DOHH2 (cell line): ENCODE data around the gene AKR1B1.

Experiments
- H3F3A ChIP-seq: fragments of 200-600 bp; sonication (generic), shearing (Covaris generic); 2 replicates; pipeline ENCODE4 v1.6.0; 2016; ENCODE audit warnings: antibody characterized with exemption, mild to moderate bottlenecking; ENCODE audit not compliant: control insufficient read depth, insufficient read depth
- H3K27ac ChIP-seq: fragments of 200-600 bp; sonication (generic); 2 replicates; pipeline ENCODE4 v1.5.1; 2014; ENCODE audit warnings: low read depth, mild to moderate bottlenecking, low read length, moderate library complexity
- H3K27me3 ChIP-seq: fragments of 200-600 bp; sonication (generic); 2 replicates; pipeline ENCODE4 v1.6.1; 2014; ENCODE audit warnings: mild to moderate bottlenecking, low read length, mixed read lengths; ENCODE audit not compliant: control insufficient read depth
- H3K36me3 ChIP-seq: fragments of 200-600 bp; sonication (generic); 2 replicates; pipeline ENCODE4 v1.6.1; 2014; ENCODE audit warnings: mild to moderate bottlenecking, low read length, moderate library complexity, mixed read lengths; ENCODE audit not compliant: control insufficient read depth
- H3K4me1 ChIP-seq: fragments of 200-600 bp; sonication (generic); 2 replicates; pipeline ENCODE4 v1.6.1; 2014; ENCODE audit warnings: mild to moderate bottlenecking, low read length, mixed read lengths; ENCODE audit not compliant: control insufficient read depth
- H3K4me2 ChIP-seq: fragments of 200-600 bp; sonication (generic); 2 replicates; pipeline ENCODE4 v1.6.0; 2014; ENCODE audit warnings: mild to moderate bottlenecking, low read length, moderate library complexity
- H3K4me3 ChIP-seq: fragments of 200-600 bp; sonication (generic); 2 replicates; pipeline ENCODE4 v1.5.1; 2014; ENCODE audit warnings: mild to moderate bottlenecking, low read length, mixed read lengths
- H3K79me2 ChIP-seq: fragments of 200-600 bp; sonication (generic); 2 replicates; pipeline ENCODE4 v1.6.1; 2014; ENCODE audit warnings: mild to moderate bottlenecking, low read length, mixed read lengths; ENCODE audit not compliant: control insufficient read depth
- H3K9me2 ChIP-seq: fragments of 200-600 bp; sonication (generic); replicated peaks from 2 replicates; pipeline ENCODE4 v1.6.1; 2014; ENCODE audit warnings: mild to moderate bottlenecking, low read length, mixed read lengths; ENCODE audit not compliant: control insufficient read depth
- H3K9me3 ChIP-seq: fragments of 200-600 bp; sonication (generic); 2 replicates; pipeline ENCODE4 v1.6.1; 2014; ENCODE audit warnings: antibody characterized with exemption, low read length, mixed read lengths; ENCODE audit not compliant: control insufficient read depth, insufficient read depth
- H4K20me1 ChIP-seq: fragments of 200-600 bp; sonication (generic); 2 replicates; pipeline ENCODE4 v1.6.0; 2014; ENCODE audit warnings: low read depth, mild to moderate bottlenecking, antibody characterized with exemption, low read length, moderate library complexity; ENCODE audit not compliant: control insufficient read depth, insufficient read depth
- CTCF ChIP-seq: fragments of 200-600 bp; sonication (generic); IDR thresholded peaks from one replicate; pipeline ENCODE4 v1.5.1; 2014; ENCODE audit warnings: antibody characterized with exemption, mild to moderate bottlenecking, low read depth, low read length; ENCODE audit not compliant: poor library complexity, severe bottlenecking
- EZH2phosphoT487 ChIP-seq: fragments of 200-600 bp; sonication (generic); IDR thresholded peaks from 2 replicates; pipeline ENCODE4 v1.6.1; 2017; ENCODE audit warnings: borderline replicate concordance, mild to moderate bottlenecking, antibody characterized with exemption, low read length, moderate library complexity, mixed read lengths

The AKR1B1 gene

GRCh38 chr7:134428942-134429341 is 30.0 kb downstream of the AKR1B1 start:
- Histone ChIP-seq H3K36me3 (no peaks in the 10 kb centered on the region), H3K4me3 (no peak overlapping the region), H3K4me1 (peaks cover 23% of the 10 kb centered on the region), H3K79me2 (no peaks in the 10 kb centered on the region), H3K27ac (no peak overlapping the region), H3F3A (peaks cover 3% of the 10 kb centered on the region; the same call in 1 of the 2 replicates), H3K9me3 (no peaks in the 10 kb centered on the region), H4K20me1 (no peaks in the 10 kb centered on the region), H3K9me2 (no peaks in the 10 kb centered on the region), H3K27me3 (peaks cover 8% of the 10 kb centered on the region; the same call in 1 of the 2 replicates), H3K4me2 (no peak overlapping the region)
- no peak for TF ChIP-seq CTCF
- TF ChIP-seq EZH2phosphoT487 = no peak

GRCh38 chr7:134427896-134428295 is 31.0 kb downstream of the AKR1B1 start:
- H3K27me3 ChIP-seq = peaks cover 8% of the 10 kb centered on the region; the same call in 1 of the 2 replicates
- H3K79me2 ChIP-seq = no peaks in the 10 kb centered on the region
- no peaks in the 10 kb centered on the region for H4K20me1 ChIP-seq
- H3K36me3 ChIP-seq = no peaks in the 10 kb centered on the region
- no peak overlapping the region for H3K27ac ChIP-seq
- H3K9me2 ChIP-seq = no peaks in the 10 kb centered on the region
- no peaks in the 10 kb centered on the region for H3F3A ChIP-seq
- TF ChIP-seq EZH2phosphoT487 = no peak
- H3K4me2 ChIP-seq = no peak overlapping the region
- peaks cover 12% of the 10 kb centered on the region for H3K4me1 ChIP-seq
- no peak overlapping the region for H3K4me3 ChIP-seq
- no peaks in the 10 kb centered on the region for H3K9me3 ChIP-seq

- Histone ChIP-seq H3K36me3 (no peaks in the 10 kb centered on the region), H3K9me3 (no peaks in the 10 kb centered on the region), H3F3A (no peaks in the 10 kb centered on the region), H3K4me1 (no peaks in the 10 kb centered on the region), H3K4me3 (no peak overlapping the region), H3K79me2 (no peaks in the 10 kb centered on the region), H3K9me2 (no peaks in the 10 kb centered on the region), H4K20me1 (no peaks in the 10 kb centered on the region), H3K27ac (no peak overlapping the region), H3K27me3 (peaks cover 11% of the 10 kb centered on the region; the same call in 1 of the 2 replicates), H3K4me2 (no peak overlapping the region)
- TF ChIP-seq CTCF = no peak
These were observed 33.1 kb downstream of the AKR1B1 start for GRCh38 chr7:134425777-134426176.

GRCh38 chr7:134422638-134423037 is 36.3 kb downstream of the AKR1B1 start:
- Histone ChIP-seq H3K9me3 (no peaks in the 10 kb centered on the region), H3K4me2 (no peak overlapping the region), H3K27me3 (peaks cover 7% of the 10 kb centered on the region; the same call in 1 of the 2 replicates), H4K20me1 (no peaks in the 10 kb centered on the region), H3K9me2 (no peaks in the 10 kb centered on the region), H3K36me3 (no peaks in the 10 kb centered on the region), H3K4me1 (peaks cover 12% of the 10 kb centered on the region), H3F3A (no peaks in the 10 kb centered on the region), H3K4me3 (no peak overlapping the region), H3K79me2 (no peaks in the 10 kb centered on the region), H3K27ac (no peak overlapping the region)
- TF ChIP-seq CTCF (no peak), EZH2phosphoT487 (no peak)
